H1 (cell line): Measurements from ENCODE around the gene CAP2. TPM values are rescaled to one million over a fixed set of nuclear protein-coding genes. Genes with fewer than 3 reads are reported as not detected.

Source experiments
- CTCF ChIA-PET: fragments of 300-600 bp; sonication (Branson Sonifier 250); formaldehyde crosslinking; loops from one replicate; lab custom pipeline; 2021; ENCODE audit not compliant: partially characterized antibody; lab: Charles Lee
- POLR2A ChIA-PET: fragments of 300-600 bp; sonication (Branson Sonifier 250); formaldehyde crosslinking; loops from one replicate; lab custom pipeline; 2021; ENCODE audit warnings: inconsistent platforms; ENCODE audit not compliant: partially characterized antibody; lab: Charles Lee
- DNase-seq, 2 experiments: peaks; one replicate each; pipeline versions ENCODE4 v3.0.0 to v3.0.0-alpha.2; 2010 to 2022; ENCODE audit warnings: low spot score in 2 of 2, low read depth in 1 of 2, mixed read lengths in 1 of 2
- FAIRE-seq: peaks from 2 replicates; lab custom pipeline; 2011; peaks lifted over from hg19 to GRCh38; lab: Jason Lieb, UNC
- H2AFZ ChIP-seq: 2 replicates; pipeline ENCODE4 v1.8.1; 2012; ENCODE audit warnings: low read length, inconsistent platforms
- H2AK5ac ChIP-seq: 2 replicates; pipeline ENCODE4 v1.6.1; 2013; ENCODE audit warnings: low read depth, low read length
- H2BK120ac ChIP-seq: replicated peaks from 2 replicates; pipeline ENCODE3; 2013; ENCODE audit warnings: low read depth, low read length, inconsistent platforms
- H2BK12ac ChIP-seq: 2 replicates; pipeline ENCODE4 v1.6.1; 2013; ENCODE audit warnings: low read depth, low read length
- H2BK15ac ChIP-seq: 2 replicates; pipeline ENCODE4 v1.6.1; 2013; ENCODE audit warnings: low read length
- H2BK20ac ChIP-seq: 2 replicates; pipeline ENCODE4 v1.6.1; 2013; ENCODE audit warnings: low read length
- H2BK5ac ChIP-seq: 2 replicates; pipeline ENCODE4 v1.6.1; 2013; ENCODE audit warnings: low read depth, low read length
- H3K14ac ChIP-seq: 2 replicates; pipeline ENCODE4 v1.6.1; 2013; ENCODE audit warnings: inconsistent platforms; ENCODE audit not compliant: insufficient read length
- H3K18ac ChIP-seq: 2 replicates; pipeline ENCODE4 v1.6.1; 2013; ENCODE audit warnings: low read length; ENCODE audit errors: extremely low read depth
- H3K23ac ChIP-seq: 2 replicates; pipeline ENCODE4 v1.6.1; 2013; ENCODE audit warnings: inconsistent platforms; ENCODE audit not compliant: insufficient read length
- H3K23me2 ChIP-seq: 2 replicates; pipeline ENCODE4 v1.6.1; 2013; ENCODE audit warnings: low read depth, low read length
- H3K27ac ChIP-seq: 2 replicates; pipeline ENCODE4 v1.6.1; 2011; ENCODE audit warnings: low read depth, low read length, inconsistent platforms
- H3K27me3 ChIP-seq, 4 experiments: replicated peaks in 1 of 4; 1 replicate in 1 of 4; 2 replicates in 3 of 4; pipeline versions ENCODE4 v1.6.1 to v1.8.1; 2011 to 2013; ENCODE audit warnings: low read length in 3 of 4, mild to moderate bottlenecking in 3 of 4, inconsistent platforms in 2 of 4, mixed read lengths in 2 of 4, moderate library complexity in 1 of 4; ENCODE audit not compliant: control insufficient read depth in 3 of 4, insufficient read depth in 3 of 4; ENCODE audit errors: extremely low read depth in 1 of 4
- H3K36me3 ChIP-seq, 4 experiments: 2 replicates each; pipeline versions ENCODE4 v1.6.1 to v1.8.1; 2011 to 2013; ENCODE audit warnings: mild to moderate bottlenecking in 4 of 4, low read length in 3 of 4, moderate library complexity in 2 of 4, control low read depth in 1 of 4, inconsistent platforms in 1 of 4; ENCODE audit not compliant: insufficient read depth in 4 of 4, control insufficient read depth in 2 of 4
- H3K4ac ChIP-seq: replicated peaks from 2 replicates; pipeline ENCODE3; 2013; ENCODE audit warnings: low read length, low read depth, mixed read lengths, inconsistent platforms; ENCODE audit not compliant: insufficient read length
- H3K4me1 ChIP-seq, 4 experiments: replicated peaks in 1 of 4; 1 replicate in 1 of 4; 2 replicates in 3 of 4; pipeline versions ENCODE4 v1.6.1 to v1.8.1; 2011 to 2013; ENCODE audit warnings: low read length in 3 of 4, inconsistent platforms in 2 of 4, mixed read lengths in 1 of 4; ENCODE audit not compliant: insufficient read depth in 4 of 4, control insufficient read depth in 3 of 4
- H3K4me2 ChIP-seq, 2 experiments: 2 replicates each; pipeline versions ENCODE4 v1.6.1 to v1.8.1; 2011 to 2013; ENCODE audit warnings: low read depth in 2 of 2, low read length in 2 of 2, control low read depth in 1 of 2, inconsistent platforms in 1 of 2, mild to moderate bottlenecking in 1 of 2; ENCODE audit not compliant: insufficient read depth in 1 of 2
- H3K4me3 ChIP-seq, 4 experiments: fragments of 200-600, 300-600 bp in 1 of 4; sonication (generic), shearing (Covaris generic), sonication (Bioruptor Twin) in 1 of 4; 2 replicates each; pipeline versions ENCODE4 v1.5.1 to v1.8.1; 2011 to 2016; ENCODE audit warnings: low read length in 4 of 4, low read depth in 3 of 4, control low read depth in 2 of 4, inconsistent platforms in 2 of 4, mild to moderate bottlenecking in 2 of 4, mixed read lengths in 1 of 4, moderate library complexity in 1 of 4; ENCODE audit not compliant: insufficient read depth in 2 of 4; ENCODE audit errors: extremely low read depth in 1 of 4
- H3K56ac ChIP-seq: replicated peaks from 2 replicates; pipeline ENCODE3; 2013; ENCODE audit warnings: low read depth, mild to moderate bottlenecking, mixed read lengths, low read length, inconsistent platforms; ENCODE audit not compliant: insufficient read length
- H3K79me1 ChIP-seq: 2 replicates; pipeline ENCODE4 v1.6.1; 2013; ENCODE audit warnings: low read depth, low read length, control low read depth
- H3K79me2 ChIP-seq, 2 experiments: 2 replicates each; pipeline versions ENCODE4 v1.6.1 to v1.8.1; 2012 to 2013; ENCODE audit warnings: low read length in 2 of 2, mild to moderate bottlenecking in 2 of 2, inconsistent platforms in 1 of 2; ENCODE audit not compliant: insufficient read depth in 2 of 2, control insufficient read depth in 1 of 2
- H3K9ac ChIP-seq, 4 experiments: replicated peaks in 1 of 4; 1 replicate in 1 of 4; 2 replicates in 3 of 4; pipeline versions ENCODE4 v1.6.1 to v1.8.1; 2011 to 2013; ENCODE audit warnings: low read depth in 3 of 4, low read length in 3 of 4, control low read depth in 2 of 4, mild to moderate bottlenecking in 2 of 4, moderate library complexity in 2 of 4, inconsistent platforms in 1 of 4; ENCODE audit errors: extremely low read depth in 1 of 4
- H3K9me3 ChIP-seq, 2 experiments: 2 replicates each; pipeline versions ENCODE4 v1.6.1 to v1.8.1; 2012 to 2013; ENCODE audit warnings: mild to moderate bottlenecking in 2 of 2, moderate library complexity in 2 of 2, control low read depth in 1 of 2, inconsistent platforms in 1 of 2, low read depth in 1 of 2, low read length in 1 of 2, mixed read lengths in 1 of 2; ENCODE audit not compliant: insufficient read depth in 2 of 2
- H4K20me1 ChIP-seq, 2 experiments: replicated peaks in 1 of 2; 2 replicates each; pipeline versions ENCODE3 to v1.8.1; 2011 to 2013; ENCODE audit warnings: inconsistent platforms in 2 of 2, low read length in 2 of 2, mild to moderate bottlenecking in 1 of 2; ENCODE audit not compliant: insufficient read depth in 2 of 2, control insufficient read depth in 1 of 2
- H4K5ac ChIP-seq: 2 replicates; pipeline ENCODE4 v1.6.1; 2013; ENCODE audit warnings: low read length, low read depth, mixed read lengths, inconsistent platforms; ENCODE audit not compliant: insufficient read length
- H4K8ac ChIP-seq: 2 replicates; pipeline ENCODE4 v1.8.0; 2013; ENCODE audit warnings: mild to moderate bottlenecking, moderate library complexity, low read length, inconsistent platforms; ENCODE audit not compliant: insufficient read depth; ENCODE audit errors: extremely low read depth
- H4K91ac ChIP-seq: replicated peaks from 2 replicates; pipeline ENCODE3; 2013; ENCODE audit warnings: low read length, mixed read lengths, inconsistent platforms; ENCODE audit not compliant: insufficient read length
- CBX5 ChIP-seq: fragments of 300-800, 300-1000 bp; sonication (generic); IDR thresholded peaks from 2 replicates; pipeline ENCODE4 v1.7.1; 2016; ENCODE audit warnings: antibody characterized with exemption, low read length, low read depth
- CHD1 ChIP-seq: IDR thresholded peaks from 2 replicates; pipeline ENCODE4 v1.6.1; 2012; ENCODE audit warnings: low read depth, low read length, improper control_type of control experiment
- CHD2 ChIP-seq: IDR thresholded peaks from 2 replicates; pipeline ENCODE4 v1.6.1; 2012; ENCODE audit warnings: low read length, improper control_type of control experiment
- CREB1 ChIP-seq: IDR thresholded peaks from 2 replicates; pipeline ENCODE4 v1.6.1; 2012; ENCODE audit warnings: inconsistent platforms
- EZH2 ChIP-seq: fragments of 200-600 bp; sonication (generic); IDR thresholded peaks from 2 replicates; pipeline ENCODE4 v1.7.1; 2012; ENCODE audit warnings: low read depth, mild to moderate bottlenecking, moderate library complexity, low read length, inconsistent platforms; ENCODE audit not compliant: severe bottlenecking
- GABPA ChIP-seq: IDR thresholded peaks from 2 replicates; pipeline ENCODE4 v1.6.1; 2011; ENCODE audit warnings: mild to moderate bottlenecking, low read length, moderate library complexity, borderline replicate concordance; ENCODE audit not compliant: insufficient read depth
- NANOG ChIP-seq: IDR thresholded peaks from 2 replicates; pipeline ENCODE4 v1.6.1; 2011; ENCODE audit warnings: low read length, low read depth, mild to moderate bottlenecking, inconsistent platforms; ENCODE audit not compliant: insufficient read depth, poor library complexity, severe bottlenecking
- RAD21 ChIP-seq, 2 experiments: IDR thresholded peaks in 1 of 2; conservative IDR thresholded peaks in 1 of 2; 2 replicates each; pipeline ENCODE4 v1.6.1; 2011; ENCODE audit warnings: low read depth in 2 of 2, low read length in 2 of 2, improper control_type of control experiment in 1 of 2, inconsistent platforms in 1 of 2, mild to moderate bottlenecking in 1 of 2, moderate library complexity in 1 of 2
- RNF2 ChIP-seq: fragments of 200-900, 300-1000 bp; sonication (generic); IDR thresholded peaks from 2 replicates; pipeline ENCODE4 v1.7.1; 2016; ENCODE audit warnings: borderline replicate concordance, low read depth, mild to moderate bottlenecking, antibody characterized with exemption, low read length; ENCODE audit not compliant: poor library complexity, severe bottlenecking; ENCODE audit errors: missing control alignments
- RXRA ChIP-seq: IDR thresholded peaks from 2 replicates; pipeline ENCODE4 v1.6.1; 2011; ENCODE audit warnings: low read depth, mild to moderate bottlenecking, low read length, moderate library complexity; ENCODE audit not compliant: insufficient read depth
- SIN3A ChIP-seq, 2 experiments: IDR thresholded peaks in 1 of 2; conservative IDR thresholded peaks in 1 of 2; 2 replicates each; pipeline ENCODE4 v1.6.1; 2011 to 2012; ENCODE audit warnings: low read length in 2 of 2, improper control_type of control experiment in 1 of 2, low read depth in 1 of 2, mild to moderate bottlenecking in 1 of 2
- TAF1 ChIP-seq: IDR thresholded peaks from 2 replicates; pipeline ENCODE4 v1.6.1; 2011; ENCODE audit warnings: mild to moderate bottlenecking, low read depth, low read length
- TAF7 ChIP-seq: optimal IDR thresholded peaks from 2 replicates; pipeline ENCODE3; 2011; ENCODE audit warnings: low read depth, mild to moderate bottlenecking, inconsistent platforms, low read length, moderate library complexity, borderline replicate concordance
- TBP ChIP-seq: IDR thresholded peaks from 2 replicates; pipeline ENCODE4 v1.6.1; 2011; ENCODE audit warnings: low read depth, low read length, improper control_type of control experiment
- WGBS, 2 experiments: shearing (Covaris generic) in 1 of 2; methylation state at CpG; one replicate each; pipeline versions ENCODE4 v1.1.6 to v1.1.7; 2013 to 2015; ENCODE audit warnings: low lambda C conversion rate in 2 of 2, mixed read lengths in 2 of 2, inconsistent platforms in 1 of 2, low coverage in 1 of 2, missing lambda C conversion rate in 1 of 2; ENCODE audit not compliant: insufficient replicate concordance in 2 of 2, insufficient coverage in 1 of 2, insufficient read length in 1 of 2; ENCODE audit errors: extremely low coverage in 1 of 2, missing lambda C conversion rate in 1 of 2; 5-methylcytosine and 5-hydroxymethylcytosine counted together
- polyA plus RNA-seq, 7 experiments: library from polyadenylated mRNA; depleted of rRNA in 3 of 7; stranded (reverse) in 5 of 7; unstranded in 2 of 7; fragments of >200 nt in 5 of 7; fragments of 200-250 nt in 2 of 7; gene quantifications; 1 replicate in 5 of 7; 2 replicates in 1 of 7; 4 replicates in 1 of 7; pipeline versions ENCODE4 v1.2.1 to v1.2.3, GENCODE V29; 2011 to 2013; ENCODE audit warnings: missing spikeins in 2 of 7, mixed read lengths in 2 of 7
- total RNA-seq: library from RNA; stranded (reverse); fragmentation: NEBNext Ultra II Directional; extraction: Animal tissue kit (Norgen Biotek cat#: 25700); gene quantifications from 2 replicates; pipeline ENCODE4 v1.2.1, GENCODE V29; 2021

Gene CAP2
- total and polyA plus RNA-seq, 2 of the 8 experiments (the other 6 are each of a cell fraction or from before 2014, with no cell fraction given), result 7.2 to 10.0 TPM

DNA sequence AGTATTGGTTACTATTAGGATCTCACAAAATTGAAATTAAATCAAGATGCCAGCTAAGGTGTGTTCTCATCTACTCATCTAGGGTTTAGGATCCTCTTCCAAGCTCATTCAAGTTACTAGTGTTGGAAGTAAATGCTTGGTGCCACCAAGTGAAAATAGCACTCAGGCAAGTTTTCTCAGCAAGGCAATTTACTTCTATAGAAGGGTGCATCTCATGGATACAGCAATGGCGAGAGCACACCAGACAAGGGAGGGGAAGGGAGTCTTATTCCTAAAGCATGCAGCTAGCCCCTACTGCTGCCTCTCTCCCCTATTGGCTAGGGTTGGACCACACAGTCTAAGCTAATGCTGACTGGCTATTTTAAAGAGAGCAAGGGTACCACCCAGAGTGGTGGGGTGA is 183.7 kb downstream of the CAP2 start:
- Histone ChIP-seq H3K27ac (no peak overlapping the region), H2AFZ (peak overlapping the region; percentile 35; the same call in 1 of the 2 replicates), H3K4me2 (no peak overlapping the region), H3K9me3 (no peaks in the 10 kb centered on the region; a peak in 1 of 4 replicates), H3K4ac (no peak overlapping the region), H3K14ac (no peak overlapping the region), H4K20me1 (no peaks in the 10 kb centered on the region), H2BK12ac (no peak overlapping the region), H2BK20ac (no peak overlapping the region), H3K56ac (no peak overlapping the region), H3K27me3 (no peaks in the 10 kb centered on the region; a peak in 1 of 7 replicates), H4K8ac (no peak overlapping the region), H2BK15ac (no peak overlapping the region), H3K79me1 (no peaks in the 10 kb centered on the region), H3K79me2 (no peaks in the 10 kb centered on the region), H3K18ac (no peak overlapping the region), H2AK5ac (no peak overlapping the region), H3K23me2 (no peaks in the 10 kb centered on the region), H3K4me3 (no peak overlapping the region), H2BK120ac (no peak overlapping the region), H3K36me3 (no peaks in the 10 kb centered on the region), H4K91ac (no peak overlapping the region), H2BK5ac (no peak overlapping the region), H3K4me1 (no peaks in the 10 kb centered on the region), H3K9ac (no peak overlapping the region), H4K5ac (no peak overlapping the region), H3K23ac (no peak overlapping the region)
- ChIA-PET POLR2A (no interaction called here), CTCF (interaction anchor here (0.5 to 0.9 kb wide), 2 partner anchors 106 to 424 kb away, joined by 3 read pairs; no protein-coding TSS in a partner anchor)
- WGBS, 2 experiments, result 100% methylated on average over 1 of the region's 1 CpG; no CpG with 5 or more reads in 1 of the 2 experiments
- DNase-seq (no peak), FAIRE-seq (no peak)
- no peak for TF ChIP-seq CHD2
- TF ChIP-seq SIN3A (conservative IDR thresholded peaks at IDR 0.05 in 1 of 2, IDR thresholded peaks at IDR 0.05 in 1 of 2; ENCODE audit: low read depth in 1 of 2, low read length in 2 of 2), result no peak
- no peak for TF ChIP-seq CHD1
- TF ChIP-seq TAF1, result no peak
- no peak for TF ChIP-seq RAD21 (IDR thresholded peaks at IDR 0.05 in 1 of 2, conservative IDR thresholded peaks at IDR 0.05 in 1 of 2; ENCODE audit: low read depth in 2 of 2, low read length in 2 of 2)
- TF ChIP-seq TBP, result no peak
- no peak for TF ChIP-seq RXRA
- no peak for TF ChIP-seq TAF7
- no peak for TF ChIP-seq EZH2
- TF ChIP-seq CREB1, result no peak
- no peak for TF ChIP-seq CBX5
- no peak for TF ChIP-seq NANOG
- no peak for TF ChIP-seq GABPA
- no peak for TF ChIP-seq RNF2
